Measurements from ENCODE around the gene SLC25A20.

DNA sequence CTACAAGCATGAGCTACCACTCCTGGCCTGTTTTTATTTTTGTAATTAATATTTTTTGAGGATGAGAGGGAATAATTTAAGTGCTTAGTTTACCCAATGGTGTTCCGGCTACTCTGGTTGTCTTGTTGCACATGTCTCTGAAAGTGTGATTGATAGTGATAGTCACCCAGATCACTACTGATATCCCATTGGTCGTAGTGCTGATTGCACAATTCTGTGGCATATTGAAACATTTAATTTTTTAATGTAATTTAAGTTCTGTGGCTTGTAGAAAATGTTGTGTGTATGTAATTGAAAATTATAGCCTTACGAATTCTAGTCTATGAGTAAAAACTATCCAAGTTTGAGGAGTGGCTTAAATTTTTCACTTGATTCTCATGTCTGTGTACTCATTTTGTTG is 31.9 kb upstream of the SLC25A20 start:
- TF ChIP-seq GABPA (IDR thresholded peaks at IDR 0.05 in 1 of 2, conservative IDR thresholded peaks at IDR 0.05 in 1 of 2) (no peak), CTCF (IDR thresholded peaks at IDR 0.05; ENCODE audit: low read depth, low read length, missing input control) (no peak), EGR1 (IDR thresholded peaks at IDR 0.05; ENCODE audit: low read depth in 2 of 2) (no peak)
- TF ChIP-seq, protein P1, sequence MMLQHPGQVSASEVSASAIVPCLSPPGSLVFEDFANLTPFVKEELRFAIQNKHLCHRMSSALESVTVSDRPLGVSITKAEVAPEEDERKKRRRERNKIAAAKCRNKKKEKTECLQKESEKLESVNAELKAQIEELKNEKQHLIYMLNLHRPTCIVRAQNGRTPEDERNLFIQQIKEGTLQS (IDR thresholded peaks at IDR 0.05), result no peak
